Trophoblast cell (in vitro differentiated cells and primary cell): Measurements from ENCODE around the gene ZDHHC20.

Experiments used
- DNase-seq, 2 donors: peaks; one replicate each; pipeline ENCODE4 v3.0.0-alpha.2; 2016
- H2AFZ ChIP-seq: 2 replicates; pipeline ENCODE4 v1.6.1; 2013; ENCODE audit warnings: low read length, moderate library complexity, mild to moderate bottlenecking; ENCODE audit not compliant: insufficient read depth, poor library complexity
- H2AK5ac ChIP-seq: 2 replicates; pipeline ENCODE4 v1.6.1; 2013; ENCODE audit warnings: mild to moderate bottlenecking, low read length
- H2BK120ac ChIP-seq: 2 replicates; pipeline ENCODE4 v1.6.1; 2013; ENCODE audit warnings: low read length, mild to moderate bottlenecking, moderate library complexity; ENCODE audit not compliant: insufficient read depth, poor library complexity
- H2BK12ac ChIP-seq: 2 replicates; pipeline ENCODE4 v1.6.1; 2013; ENCODE audit warnings: mild to moderate bottlenecking, low read length, moderate library complexity
- H2BK5ac ChIP-seq: 2 replicates; pipeline ENCODE4 v1.6.1; 2013; ENCODE audit warnings: low read length, low read depth, moderate library complexity, mild to moderate bottlenecking; ENCODE audit not compliant: poor library complexity
- H3K14ac ChIP-seq: 2 replicates; pipeline ENCODE4 v1.6.1; 2013; ENCODE audit warnings: mild to moderate bottlenecking, low read length
- H3K18ac ChIP-seq: 2 replicates; pipeline ENCODE4 v1.6.1; 2013; ENCODE audit warnings: mild to moderate bottlenecking, low read length
- H3K23ac ChIP-seq: 2 replicates; pipeline ENCODE4 v1.6.1; 2013; ENCODE audit warnings: low read length
- H3K27ac ChIP-seq: 2 replicates; pipeline ENCODE4 v1.5.1; 2013; ENCODE audit warnings: low read depth, mild to moderate bottlenecking, inconsistent platforms, low read length, moderate library complexity
- H3K27me3 ChIP-seq: 2 replicates; pipeline ENCODE4 v1.6.1; 2013; ENCODE audit warnings: inconsistent platforms, mild to moderate bottlenecking, low read length, moderate library complexity; ENCODE audit not compliant: insufficient read depth
- H3K36me3 ChIP-seq, 2 experiments: 1 replicate in 1 of 2; 2 replicates in 1 of 2; pipeline ENCODE4 v1.6.1; 2013; ENCODE audit warnings: low read length in 2 of 2, mild to moderate bottlenecking in 2 of 2, moderate library complexity in 1 of 2; ENCODE audit not compliant: insufficient read depth in 2 of 2, control insufficient read depth in 1 of 2
- H3K4ac ChIP-seq: 2 replicates; pipeline ENCODE4 v1.6.1; 2013; ENCODE audit warnings: low read depth, mild to moderate bottlenecking, low read length, moderate library complexity
- H3K4me1 ChIP-seq, 2 experiments: 1 replicate in 1 of 2; 2 replicates in 1 of 2; pipeline ENCODE4 v1.6.1; 2013; ENCODE audit warnings: low read length in 2 of 2, mild to moderate bottlenecking in 2 of 2, moderate library complexity in 1 of 2; ENCODE audit not compliant: insufficient read depth in 2 of 2, control insufficient read depth in 1 of 2
- H3K4me2 ChIP-seq: 2 replicates; pipeline ENCODE4 v1.6.1; 2013; ENCODE audit warnings: inconsistent platforms, mild to moderate bottlenecking, low read length, moderate library complexity
- H3K4me3 ChIP-seq: 2 replicates; pipeline ENCODE4 v1.5.1; 2013; ENCODE audit warnings: mild to moderate bottlenecking, low read depth, low read length, inconsistent platforms
- H3K79me1 ChIP-seq: one replicate; pipeline ENCODE4 v1.6.1; 2013; ENCODE audit warnings: low read length
- H3K79me2 ChIP-seq: 2 replicates; pipeline ENCODE4 v1.6.1; 2013; ENCODE audit warnings: low read length, mild to moderate bottlenecking; ENCODE audit not compliant: control insufficient read depth, insufficient read depth, poor library complexity
- H3K9ac ChIP-seq: 2 replicates; pipeline ENCODE4 v1.6.1; 2013; ENCODE audit warnings: mild to moderate bottlenecking, low read length
- H3K9me3 ChIP-seq: 2 replicates; pipeline ENCODE4 v1.6.1; 2013; ENCODE audit warnings: low read depth, mild to moderate bottlenecking, control low read depth, inconsistent platforms, low read length; ENCODE audit not compliant: insufficient read depth
- H4K12ac ChIP-seq: 2 replicates; pipeline ENCODE4 v1.6.1; 2013; ENCODE audit warnings: low read depth, mild to moderate bottlenecking, low read length, moderate library complexity
- H4K8ac ChIP-seq: 2 replicates; pipeline ENCODE4 v1.6.1; 2013; ENCODE audit warnings: low read depth, mild to moderate bottlenecking, low read length, moderate library complexity
- H4K91ac ChIP-seq: one replicate; pipeline ENCODE4 v1.6.1; 2013; ENCODE audit warnings: low read depth, mild to moderate bottlenecking, low read length, moderate library complexity
- WGBS: extraction: QIAGEN DNeasy Blood & Tissue Kit; methylation state at CpG from one replicate; pipeline ENCODE4 v1.1.7; 2013; ENCODE audit warnings: missing lambda C conversion rate; ENCODE audit not compliant: insufficient read length, insufficient coverage; ENCODE audit errors: extremely low coverage; 5-methylcytosine and 5-hydroxymethylcytosine counted together

ZDHHC20 gene

DNA sequence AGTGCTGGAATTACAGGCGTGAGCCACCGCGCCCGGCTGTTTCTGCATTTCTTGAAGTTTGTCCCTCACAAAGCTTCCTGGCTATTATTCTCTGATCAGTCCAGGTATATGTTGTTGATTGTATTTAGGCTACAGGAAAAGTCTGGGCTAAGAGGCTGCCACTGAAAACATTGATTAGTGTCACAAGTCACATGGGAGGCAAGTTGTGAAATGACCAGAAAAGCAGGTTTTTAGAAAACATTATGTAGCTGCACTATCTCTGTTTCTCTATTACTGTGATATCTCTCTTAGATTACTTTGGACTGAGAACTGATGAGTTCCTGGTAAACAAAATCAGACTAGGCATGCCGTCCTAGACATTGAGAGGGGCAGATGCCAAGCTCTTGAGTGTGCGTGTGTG, 16.0 kb upstream of the ZDHHC20 start:
- peak; percentile 28 to 87 for DNase-seq
- Histone ChIP-seq H3K4ac (no peak overlapping the region), H2AFZ (no peak overlapping the region), H4K91ac (no peak overlapping the region), H3K9me3 (no peaks in the 10 kb centered on the region), H3K27me3 (no peaks in the 10 kb centered on the region), H3K4me3 (no peak overlapping the region), H3K36me3 (no peaks in the 10 kb centered on the region), H2BK5ac (no peak overlapping the region), H3K23ac (no peak overlapping the region), H2BK120ac (no peak overlapping the region), H3K27ac (no peak overlapping the region), H4K8ac (no peak overlapping the region), H2AK5ac (no peak overlapping the region), H4K12ac (no peak overlapping the region), H3K9ac (no peak overlapping the region), H3K4me2 (no peak overlapping the region), H3K79me2 (no peaks in the 10 kb centered on the region), H3K4me1 (peaks cover 0 to 4% of the 10 kb centered on the region in 2 experiments), H3K18ac (no peak overlapping the region), H3K14ac (no peak overlapping the region), H3K79me1 (peaks cover 2% of the 10 kb centered on the region), H2BK12ac (no peak overlapping the region)
- WGBS, result no CpG with 5 or more reads among the region's 6 CpGs

DNA sequence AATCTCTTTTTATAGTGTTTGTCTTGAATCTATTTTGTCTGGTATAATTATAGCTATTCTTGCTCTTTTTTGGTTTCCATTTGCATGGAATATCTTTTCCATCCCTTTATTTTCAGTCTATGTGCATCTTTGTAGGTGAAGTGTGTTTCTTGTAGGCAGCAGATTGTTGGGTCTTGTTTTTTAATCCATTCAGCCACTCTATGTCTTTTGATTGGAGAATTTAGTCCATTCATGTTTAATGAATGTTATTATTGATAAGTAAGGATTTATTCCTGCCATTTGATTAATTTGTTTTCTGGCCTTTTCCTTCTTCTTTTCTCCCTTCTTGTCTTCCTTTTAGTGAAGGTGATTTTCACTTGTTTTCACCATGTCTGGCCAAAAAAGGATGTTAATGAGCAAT, 11.7 kb upstream of the ZDHHC20 start:
- no peak overlapping the region for H2BK12ac ChIP-seq
- no peak overlapping the region for H3K4ac ChIP-seq

DNA sequence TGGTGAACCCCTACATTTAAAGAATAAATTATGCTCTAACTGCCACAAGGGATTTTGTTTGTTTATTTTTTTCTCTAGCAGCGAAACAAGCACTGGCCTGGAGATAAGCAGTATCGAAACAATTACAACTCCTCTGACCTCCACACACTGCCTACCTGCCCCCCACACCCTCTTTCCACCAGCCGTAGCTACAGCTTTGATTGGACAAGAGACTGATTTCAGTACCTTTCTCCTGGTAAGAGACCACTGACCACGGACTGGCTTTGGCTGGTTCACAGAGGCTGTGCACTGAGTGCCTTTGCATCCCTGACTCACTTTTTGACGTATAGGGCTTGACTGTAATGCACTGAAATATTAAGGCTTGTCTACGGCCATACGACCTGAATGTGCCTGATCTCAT, 7.4 kb upstream of the ZDHHC20 start:
- WGBS, result no CpG with 5 or more reads among the region's 7 CpGs
- no peak overlapping the region for H3K27ac ChIP-seq
- no peak overlapping the region for H2BK120ac ChIP-seq

More for the DNA sequence above, 11.7 kb upstream of the ZDHHC20 start:
- Histone ChIP-seq H3K9ac (no peak overlapping the region), H2AFZ (no peak overlapping the region), H3K27ac (no peak overlapping the region), H3K27me3 (no peaks in the 10 kb centered on the region), H3K23ac (no peak overlapping the region), H3K36me3 (no peaks in the 10 kb centered on the region), H2BK5ac (no peak overlapping the region), H3K79me1 (no peaks in the 10 kb centered on the region), H3K9me3 (no peaks in the 10 kb centered on the region), H3K4me2 (no peak overlapping the region), H3K4me3 (no peak overlapping the region), H4K91ac (no peak overlapping the region), H4K12ac (no peak overlapping the region), H4K8ac (no peak overlapping the region), H3K18ac (no peak overlapping the region), H2AK5ac (no peak overlapping the region), H3K79me2 (no peaks in the 10 kb centered on the region), H3K14ac (no peak overlapping the region), H3K4me1 (peaks cover 0 to 8% of the 10 kb centered on the region in 2 experiments), H2BK120ac (no peak overlapping the region)
- no peak for DNase-seq

DNA sequence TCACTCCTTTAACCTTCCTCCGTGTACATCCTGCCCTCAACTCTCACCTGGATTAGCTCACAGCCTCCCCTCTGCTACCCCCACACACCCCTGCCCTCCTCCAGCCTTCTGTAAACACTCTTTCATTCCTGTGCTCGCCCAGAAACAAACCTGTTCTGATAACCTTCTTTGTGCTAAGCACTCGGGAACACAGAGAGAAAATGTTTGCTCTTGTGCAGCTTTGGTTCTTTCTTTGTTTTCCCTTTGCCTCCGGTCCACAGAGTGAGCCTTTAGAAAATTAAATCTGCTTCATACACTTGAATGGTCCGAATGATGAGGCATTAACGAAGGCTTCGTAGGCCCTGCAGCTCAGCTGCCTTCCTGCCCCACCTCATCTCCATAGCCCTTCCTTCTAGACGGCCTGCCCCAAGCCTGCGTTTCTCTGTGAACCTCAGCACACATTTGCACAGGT, 6.6 kb upstream of the ZDHHC20 start:
- no peak overlapping the region for H3K14ac ChIP-seq
- H2BK12ac ChIP-seq, result no peak overlapping the region
- H3K23ac ChIP-seq, result no peak overlapping the region

More for the DNA sequence above, 7.4 kb upstream of the ZDHHC20 start:
- Histone ChIP-seq H3K14ac (no peak overlapping the region), H3K4ac (no peak overlapping the region), H3K36me3 (no peaks in the 10 kb centered on the region), H2AFZ (no peak overlapping the region), H4K91ac (no peak overlapping the region), H3K9ac (no peak overlapping the region), H3K4me1 (peaks cover 0 to 4% of the 10 kb centered on the region in 2 experiments), H2BK5ac (no peak overlapping the region), H4K12ac (no peak overlapping the region), H3K9me3 (no peaks in the 10 kb centered on the region), H3K18ac (no peak overlapping the region), H2AK5ac (no peak overlapping the region), H4K8ac (no peak overlapping the region), H3K27me3 (no peaks in the 10 kb centered on the region), H2BK12ac (no peak overlapping the region), H3K79me2 (no peaks in the 10 kb centered on the region), H3K79me1 (no peaks in the 10 kb centered on the region), H3K4me3 (no peak overlapping the region), H3K4me2 (no peak overlapping the region), H3K23ac (no peak overlapping the region)
- DNase-seq, result no peak

More for the DNA sequence above, 6.6 kb upstream of the ZDHHC20 start:
- no peak overlapping the region for H4K8ac ChIP-seq
- H3K36me3 ChIP-seq, result no peaks in the 10 kb centered on the region
- no peaks in the 10 kb centered on the region for H3K79me2 ChIP-seq
- H3K9me3 ChIP-seq, result no peaks in the 10 kb centered on the region
- H4K91ac ChIP-seq, result no peak overlapping the region
- no peak overlapping the region for H3K9ac ChIP-seq
- no peak overlapping the region for H2AK5ac ChIP-seq
- H2AFZ ChIP-seq, result peak overlapping the region; percentile 23
- no peak overlapping the region for H3K18ac ChIP-seq
- no peak overlapping the region for H3K27ac ChIP-seq
- H2BK120ac ChIP-seq, result no peak overlapping the region
- no peaks in the 10 kb centered on the region for H3K79me1 ChIP-seq
- H3K4me3 ChIP-seq, result no peak overlapping the region
- peaks cover 0 to 4% of the 10 kb centered on the region in 2 experiments for H3K4me1 ChIP-seq
- no CpG with 5 or more reads among the region's 9 CpGs for WGBS
- no peak overlapping the region for H3K4ac ChIP-seq
- H3K27me3 ChIP-seq, result no peaks in the 10 kb centered on the region
- DNase-seq, result no peak
- no peak overlapping the region for H4K12ac ChIP-seq
- peak overlapping the region; percentile 6 for H3K4me2 ChIP-seq
- H2BK5ac ChIP-seq, result no peak overlapping the region
